Ishikawa (cell line): Measurements from ENCODE around the gene CSTPP1.

Source experiments
- CEBPB ChIP-seq: IDR thresholded peaks from 2 replicates; pipeline ENCODE4 v1.6.1; 2012
- CREB1 ChIP-seq: IDR thresholded peaks from 2 replicates; pipeline ENCODE4 v1.6.1; 2012; ENCODE audit warnings: low read depth
- EGR1 ChIP-seq: IDR thresholded peaks from 2 replicates; pipeline ENCODE4 v1.6.1; 2012
- EP300 ChIP-seq: IDR thresholded peaks from 2 replicates; pipeline ENCODE4 v1.6.1; 2012; ENCODE audit warnings: borderline replicate concordance
- MAX ChIP-seq: IDR thresholded peaks from 2 replicates; pipeline ENCODE4 v1.6.1; 2012
- NFIC ChIP-seq: IDR thresholded peaks from 2 replicates; pipeline ENCODE4 v1.6.1; 2012
- RAD21 ChIP-seq: IDR thresholded peaks from 2 replicates; pipeline ENCODE4 v1.6.1; 2012; ENCODE audit warnings: low read depth
- TCF12 ChIP-seq: IDR thresholded peaks from 2 replicates; pipeline ENCODE4 v1.6.1; 2012; ENCODE audit warnings: low read depth
- TEAD4 ChIP-seq: IDR thresholded peaks from 2 replicates; pipeline ENCODE4 v1.6.1; 2012
- USF1 ChIP-seq: IDR thresholded peaks from 2 replicates; pipeline ENCODE4 v1.6.1; 2012
- YY1 ChIP-seq: IDR thresholded peaks from 2 replicates; pipeline ENCODE4 v1.6.1; 2012; ENCODE audit warnings: low read depth
- ZBTB7A ChIP-seq: IDR thresholded peaks from 2 replicates; pipeline ENCODE4 v1.6.1; 2012; ENCODE audit warnings: low read depth

- no peak for TF ChIP-seq ZBTB7A
- TF ChIP-seq CEBPB = no peak
- no peak for TF ChIP-seq EP300
- TF ChIP-seq TEAD4 = no peak
- no peak for TF ChIP-seq CREB1
- TF ChIP-seq TCF12 = no peak
- no peak for TF ChIP-seq MAX
- no peak for TF ChIP-seq YY1
- no peak for TF ChIP-seq USF1
- TF ChIP-seq EGR1 = no peak
- TF ChIP-seq NFIC = no peak
- TF ChIP-seq RAD21 = no peak
Observed at GRCh38 chr11:47183031-47183856, 246.7 kb downstream of the CSTPP1 start.
